Stimulated activated CD8-positive, alpha-beta memory T cell treated with anti-CD3 and anti-CD28 coated beads, Interleukin-4, amount 100 ng/mL, for 48 hours (primary cell): ENCODE results near the gene LRFN5.
"Not testable (repeated sequence)": the region's sequence is repeated elsewhere in the genome, so short reads cannot be mapped to it uniquely, and the experiment has no call there.

ENCODE experiments used
- DNase-seq: peaks from one replicate; pipeline ENCODE4 v3.0.0-alpha.2; 2020

The LRFN5 gene

GRCh38 chr14:41641690-41642089 lies 35.0 kb downstream of the LRFN5 start:
- DNase-seq = no peak

DNA sequence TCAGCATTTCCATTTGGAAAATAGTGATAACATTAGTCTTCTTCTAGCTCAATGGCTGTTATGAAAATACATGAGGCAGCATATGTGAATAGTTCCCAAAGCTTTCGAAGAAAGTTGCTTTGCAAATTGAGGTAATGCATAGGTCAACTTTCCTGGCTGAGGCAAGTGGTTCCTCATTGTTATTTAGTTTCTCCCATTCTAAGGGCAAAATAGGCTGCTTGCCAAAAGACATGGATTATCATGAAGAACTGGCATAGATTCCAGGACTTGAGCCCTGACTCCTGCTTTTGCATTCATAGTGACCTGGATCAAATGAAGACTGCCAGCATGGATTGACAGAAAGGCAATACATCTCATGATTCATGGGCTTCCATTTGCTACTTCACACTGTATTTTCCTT lies 35.7 kb downstream of the LRFN5 start:
- no peak for DNase-seq

GRCh38 chr14:41642789-41643188 lies 36.1 kb downstream of the LRFN5 start:
- no peak for DNase-seq

DNA sequence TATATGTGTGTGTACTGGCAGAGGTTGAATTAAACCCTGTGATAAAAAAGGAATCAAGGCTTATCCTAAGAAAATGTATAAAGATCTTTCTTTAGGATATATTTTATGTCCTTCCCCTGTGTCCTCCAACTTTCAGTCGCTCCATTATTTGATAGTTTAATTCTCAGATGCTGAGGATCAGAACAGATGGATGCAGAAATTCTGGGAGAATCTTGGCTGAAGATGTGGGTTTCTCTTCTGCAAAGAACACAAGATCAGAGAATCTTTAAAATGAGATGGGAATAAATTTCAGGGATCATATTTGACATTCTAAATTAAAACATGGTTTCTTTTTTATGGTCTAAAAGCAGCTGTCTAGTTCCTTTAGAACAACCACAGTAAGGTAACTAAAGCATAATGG lies 37.9 kb downstream of the LRFN5 start:
- DNase-seq = no peak

DNA sequence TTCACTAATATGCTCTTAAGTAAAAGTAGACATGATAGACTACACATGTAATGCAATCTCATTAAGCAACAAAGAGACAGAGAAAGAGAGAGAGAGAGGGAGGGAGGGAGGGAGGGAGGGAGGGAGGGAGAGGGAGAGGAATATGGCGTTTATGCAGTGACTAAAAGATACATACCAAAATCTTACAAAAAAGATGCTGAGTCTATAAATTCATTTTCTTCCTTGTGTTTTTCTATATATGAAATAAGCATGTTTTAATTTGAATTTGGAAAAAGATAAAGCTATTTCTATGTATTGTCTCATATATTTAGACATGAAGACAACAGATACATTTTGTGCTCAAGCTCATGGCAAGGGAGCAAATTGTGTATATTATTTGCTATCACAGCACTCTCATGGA lies 44.1 kb downstream of the LRFN5 start:
- DNase-seq = no peak

DNA sequence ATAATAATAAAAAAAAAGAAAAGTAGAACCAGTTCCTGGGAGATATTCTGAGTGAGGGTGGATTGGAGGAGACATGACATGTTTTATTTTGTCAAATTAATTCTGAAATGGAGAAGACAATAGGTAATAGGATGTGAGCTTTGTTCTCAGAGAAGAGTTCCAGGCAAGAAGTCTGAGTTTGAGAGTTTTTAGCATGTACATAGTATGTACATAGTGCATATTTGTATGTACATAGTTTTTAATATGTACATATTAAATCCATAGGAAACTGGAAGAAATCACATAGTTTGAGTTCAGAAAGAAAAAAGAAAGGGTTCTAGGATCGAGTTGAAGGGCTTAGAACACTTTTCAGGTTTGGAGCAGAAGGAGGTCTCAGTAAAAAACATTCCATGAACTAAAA lies 47.5 kb downstream of the LRFN5 start:
- no peak for DNase-seq

- no peak for DNase-seq
Observed at GRCh38 chr14:41662780-41663472, 56.2 kb downstream of the LRFN5 start.

DNA sequence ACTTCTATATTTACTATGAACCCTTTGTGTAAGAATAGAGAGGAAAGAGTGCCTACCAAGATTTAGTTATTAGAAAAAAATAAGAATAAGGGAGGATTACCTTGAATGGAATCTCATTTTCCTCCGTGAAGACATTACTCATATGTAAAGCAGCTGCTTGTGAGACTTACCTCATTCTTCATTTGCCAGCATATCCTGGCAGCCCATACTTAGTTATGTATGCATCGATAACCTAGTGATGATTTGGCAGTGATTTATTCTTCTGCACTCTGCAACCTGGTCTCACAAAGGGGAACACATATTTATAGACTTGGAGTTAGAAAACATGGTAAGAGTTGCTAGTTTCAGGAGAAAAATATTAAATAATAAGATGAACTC lies 56.8 kb downstream of the LRFN5 start:
- no peak for DNase-seq

- DNase-seq = no peak
Observed at GRCh38 chr14:41666301-41666700, 59.6 kb downstream of the LRFN5 start.

GRCh38 chr14:41668356-41668755 lies 61.7 kb downstream of the LRFN5 start:
- DNase-seq = no peak

GRCh38 chr14:41673601-41674000 lies 66.9 kb downstream of the LRFN5 start:
- DNase-seq = not testable (repeated sequence)

GRCh38 chr14:41674511-41674971 lies 67.9 kb downstream of the LRFN5 start:
- DNase-seq = not testable (repeated sequence)

- DNase-seq = no peak
Observed at GRCh38 chr14:41699486-41699885, 92.8 kb downstream of the LRFN5 start.

DNA sequence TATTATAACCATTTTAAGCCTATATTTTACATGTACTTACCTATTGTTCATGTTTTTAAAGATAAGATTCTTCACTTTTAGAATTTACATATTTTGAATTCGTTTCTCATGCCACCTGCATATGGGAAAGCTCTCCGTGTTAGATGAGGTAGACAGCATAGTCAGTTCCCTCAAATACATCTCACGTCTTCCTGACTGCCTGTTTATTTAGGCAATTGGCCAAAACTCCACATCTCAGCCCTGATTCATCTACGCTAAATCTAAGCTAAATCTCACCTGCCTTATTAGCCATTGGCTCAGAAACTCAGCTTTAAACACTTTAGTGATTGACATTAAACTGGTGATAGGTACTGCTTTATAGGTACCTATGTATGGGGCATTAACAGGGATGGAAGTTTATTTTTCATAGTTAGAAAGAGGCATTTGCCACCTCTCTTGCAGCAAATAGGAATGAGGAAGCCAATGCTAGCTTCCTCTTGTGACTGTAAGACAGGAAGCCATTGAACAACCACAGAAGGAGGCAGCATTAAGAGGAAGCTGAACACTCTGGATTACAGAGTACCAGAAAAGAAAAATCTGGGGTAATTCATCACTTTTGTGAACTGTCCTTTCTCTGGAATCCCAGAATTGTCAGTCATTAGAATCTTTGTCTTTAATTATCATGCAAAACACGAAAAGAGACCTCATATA lies 111.9 kb downstream of the LRFN5 start:
- DNase-seq = no peak

DNA sequence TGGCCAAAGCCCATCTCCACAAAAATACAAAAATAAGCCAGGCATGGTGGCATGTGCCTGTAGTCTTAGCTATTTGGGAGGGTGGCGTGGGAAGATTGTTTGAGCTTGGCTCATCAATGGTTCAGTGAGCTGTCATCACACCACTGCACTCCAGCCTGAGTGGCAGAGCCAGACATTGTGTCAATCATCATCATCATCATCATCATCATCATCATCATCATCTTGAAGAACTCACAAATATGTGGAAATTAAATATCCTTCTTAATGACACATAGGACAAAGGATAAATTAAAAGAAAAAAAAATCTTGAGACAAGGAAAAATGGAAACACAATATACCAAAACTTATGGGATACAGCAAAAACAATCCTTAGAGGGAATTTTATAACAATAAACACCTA lies 132.5 kb downstream of the LRFN5 start:
- DNase-seq = no peak

GRCh38 chr14:41743140-41743539 lies 136.5 kb downstream of the LRFN5 start:
- no peak for DNase-seq

- DNase-seq = no peak
Observed at GRCh38 chr14:41749429-41749828, 142.8 kb downstream of the LRFN5 start.

GRCh38 chr14:41750575-41750974 lies 143.9 kb downstream of the LRFN5 start:
- not testable (repeated sequence) for DNase-seq

DNA sequence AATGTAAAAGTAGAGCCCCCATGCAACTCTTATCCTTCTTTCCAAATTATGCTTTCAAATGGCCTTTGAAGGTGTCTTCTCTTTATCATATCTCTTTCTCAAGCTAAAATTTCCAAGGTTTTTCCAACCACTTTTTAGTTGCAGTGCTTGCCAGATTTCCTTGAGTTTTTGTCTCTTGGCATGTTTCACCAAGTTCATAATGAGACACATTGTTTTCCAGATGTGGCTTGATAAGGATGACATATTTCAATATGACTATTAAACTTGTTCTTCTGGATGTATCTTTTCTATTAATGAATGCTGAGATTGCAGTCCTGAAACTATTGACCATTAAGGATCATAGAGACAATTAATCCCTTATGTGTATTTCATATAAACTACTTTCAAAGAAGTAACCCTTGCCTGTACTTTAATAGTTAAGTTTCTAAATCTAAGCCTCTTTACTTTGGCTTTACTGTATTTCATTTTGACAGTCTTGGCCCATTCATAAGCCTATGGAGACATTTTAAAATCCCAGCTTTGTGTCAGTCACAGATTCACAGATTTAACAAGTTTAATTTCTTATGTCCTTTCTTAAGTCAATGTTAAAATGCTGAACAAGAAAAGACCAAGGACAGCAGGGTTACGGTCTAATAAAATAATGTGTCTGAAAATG lies 151.5 kb downstream of the LRFN5 start:
- no peak for DNase-seq

DNA sequence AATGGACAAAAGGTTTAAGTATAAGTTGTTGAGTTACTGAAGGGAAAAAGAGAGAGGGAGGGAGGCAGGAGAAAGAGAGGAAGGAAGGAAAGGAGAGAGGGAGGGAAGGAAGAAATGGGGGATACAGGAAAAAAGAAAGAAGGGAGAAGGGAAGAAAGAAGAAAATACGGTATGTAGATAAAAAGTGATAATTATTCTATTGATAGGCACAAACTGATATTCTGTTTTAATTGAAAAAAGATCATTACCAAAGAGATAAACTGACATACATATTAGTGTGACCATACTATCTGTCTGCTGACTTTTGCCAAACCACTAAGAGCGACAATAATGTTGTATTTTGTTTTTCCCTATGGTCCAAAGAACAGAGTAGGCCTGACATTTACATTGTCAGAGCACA lies 154.5 kb downstream of the LRFN5 start:
- no peak for DNase-seq

GRCh38 chr14:41766772-41767171 lies 160.1 kb downstream of the LRFN5 start:
- no peak for DNase-seq

DNA sequence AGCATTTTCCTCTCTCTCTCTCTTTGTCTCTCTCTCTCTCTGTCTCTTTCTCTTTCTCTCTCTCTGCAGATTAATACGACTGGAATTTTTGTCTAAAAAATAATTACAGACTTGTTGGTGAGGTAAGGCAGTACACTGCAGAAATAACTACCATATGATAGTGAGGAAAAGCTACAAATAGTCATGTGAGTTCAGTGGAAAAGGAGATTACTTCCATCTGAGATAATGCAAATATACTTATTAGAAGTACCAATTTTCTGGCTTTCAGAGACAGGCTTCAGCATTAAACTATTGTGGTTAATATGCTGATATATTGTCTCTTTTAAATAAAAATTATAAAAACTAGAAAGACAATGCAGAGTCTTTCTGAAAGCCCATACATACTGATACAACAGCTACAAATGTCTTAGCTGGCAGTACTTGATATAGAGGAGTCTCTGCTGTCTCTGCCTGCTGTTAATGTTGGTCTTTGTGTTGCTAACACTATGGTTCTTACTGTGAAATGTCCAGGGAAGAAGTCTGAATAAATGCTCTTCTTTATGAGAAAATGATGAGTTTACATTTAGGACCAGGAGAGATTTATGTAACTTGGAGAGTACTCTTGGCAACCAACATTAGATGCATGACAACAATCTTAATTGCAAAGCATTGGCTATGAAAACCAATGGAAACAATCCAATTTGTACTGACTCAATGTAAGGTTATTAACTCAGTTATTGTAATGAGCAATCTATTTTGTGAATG lies 167.0 kb downstream of the LRFN5 start:
- DNase-seq = no peak

GRCh38 chr14:41782511-41782910 lies 175.8 kb downstream of the LRFN5 start:
- no peak for DNase-seq
